Measurements from ENCODE around the gene PIK3IP1. TPM values are rescaled to one million over a fixed set of nuclear protein-coding genes. Genes with fewer than 3 reads are reported as not detected.

PIK3IP1 gene
- total and polyA plus RNA-seq, 10 of the 15 experiments (the other 5 are each of a cell fraction or from before 2014, with no cell fraction given): 0.77 to 6.5 (median 3.0) TPM

DNA sequence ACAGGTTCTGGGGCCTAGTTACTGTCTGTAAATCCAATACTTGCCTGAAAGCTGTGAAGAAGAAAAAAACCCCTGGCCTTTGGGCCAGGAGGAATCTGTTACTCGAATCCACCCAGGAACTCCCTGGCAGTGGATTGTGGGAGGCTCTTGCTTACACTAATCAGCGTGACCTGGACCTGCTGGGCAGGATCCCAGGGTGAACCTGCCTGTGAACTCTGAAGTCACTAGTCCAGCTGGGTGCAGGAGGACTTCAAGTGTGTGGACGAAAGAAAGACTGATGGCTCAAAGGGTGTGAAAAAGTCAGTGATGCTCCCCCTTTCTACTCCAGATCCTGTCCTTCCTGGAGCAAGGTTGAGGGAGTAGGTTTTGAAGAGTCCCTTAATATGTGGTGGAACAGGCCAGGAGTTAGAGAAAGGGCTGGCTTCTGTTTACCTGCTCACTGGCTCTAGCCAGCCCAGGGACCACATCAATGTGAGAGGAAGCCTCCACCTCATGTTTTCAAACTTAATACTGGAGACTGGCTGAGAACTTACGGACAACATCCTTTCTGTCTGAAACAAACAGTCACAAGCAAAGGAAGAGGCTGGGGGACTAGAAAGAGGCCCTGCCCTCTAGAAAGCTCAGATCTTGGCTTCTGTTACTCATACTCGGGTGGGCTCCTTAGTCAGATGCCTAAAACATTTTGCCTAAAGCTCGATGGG is 13.5 kb downstream of the PIK3IP1 start:
- ATAC-seq (no peak), FAIRE-seq (no peak), DNase-seq (ENCODE audit: low read depth, low spot score) (no peak)
- SMC1A ChIA-PET (ENCODE audit: uncharacterized antibody, unreplicated experiment): no interaction called here
- no peak for TF ChIP-seq EED (IDR thresholded peaks at IDR 0.05; ENCODE audit: low read depth)
- TF ChIP-seq, protein P1, sequence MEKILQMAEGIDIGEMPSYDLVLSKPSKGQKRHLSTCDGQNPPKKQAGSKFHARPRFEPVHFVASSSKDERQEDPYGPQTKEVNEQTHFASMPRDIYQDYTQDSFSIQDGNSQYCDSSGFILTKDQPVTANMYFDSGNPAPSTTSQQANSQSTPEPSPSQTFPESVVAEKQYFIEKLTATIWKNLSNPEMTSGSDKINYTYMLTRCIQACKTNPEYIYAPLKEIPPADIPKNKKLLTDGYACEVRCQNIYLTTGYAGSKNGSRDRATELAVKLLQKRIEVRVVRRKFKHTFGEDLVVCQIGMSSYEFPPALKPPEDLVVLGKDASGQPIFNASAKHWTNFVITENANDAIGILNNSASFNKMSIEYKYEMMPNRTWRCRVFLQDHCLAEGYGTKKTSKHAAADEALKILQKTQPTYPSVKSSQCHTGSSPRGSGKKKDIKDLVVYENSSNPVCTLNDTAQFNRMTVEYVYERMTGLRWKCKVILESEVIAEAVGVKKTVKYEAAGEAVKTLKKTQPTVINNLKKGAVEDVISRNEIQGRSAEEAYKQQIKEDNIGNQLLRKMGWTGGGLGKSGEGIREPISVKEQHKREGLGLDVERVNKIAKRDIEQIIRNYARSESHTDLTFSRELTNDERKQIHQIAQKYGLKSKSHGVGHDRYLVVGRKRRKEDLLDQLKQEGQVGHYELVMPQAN (conservative IDR thresholded peaks at IDR 0.05): no peak
- TF ChIP-seq, protein P2, sequence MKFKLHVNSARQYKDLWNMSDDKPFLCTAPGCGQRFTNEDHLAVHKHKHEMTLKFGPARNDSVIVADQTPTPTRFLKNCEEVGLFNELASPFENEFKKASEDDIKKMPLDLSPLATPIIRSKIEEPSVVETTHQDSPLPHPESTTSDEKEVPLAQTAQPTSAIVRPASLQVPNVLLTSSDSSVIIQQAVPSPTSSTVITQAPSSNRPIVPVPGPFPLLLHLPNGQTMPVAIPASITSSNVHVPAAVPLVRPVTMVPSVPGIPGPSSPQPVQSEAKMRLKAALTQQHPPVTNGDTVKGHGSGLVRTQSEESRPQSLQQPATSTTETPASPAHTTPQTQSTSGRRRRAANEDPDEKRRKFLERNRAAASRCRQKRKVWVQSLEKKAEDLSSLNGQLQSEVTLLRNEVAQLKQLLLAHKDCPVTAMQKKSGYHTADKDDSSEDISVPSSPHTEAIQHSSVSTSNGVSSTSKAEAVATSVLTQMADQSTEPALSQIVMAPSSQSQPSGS (IDR thresholded peaks at IDR 0.05; ENCODE audit: low read length): no peak
- no peak for TF ChIP-seq ASH2L (IDR thresholded peaks at IDR 0.05; ENCODE audit: borderline replicate concordance, low read depth)
- TF ChIP-seq, protein P3, sequence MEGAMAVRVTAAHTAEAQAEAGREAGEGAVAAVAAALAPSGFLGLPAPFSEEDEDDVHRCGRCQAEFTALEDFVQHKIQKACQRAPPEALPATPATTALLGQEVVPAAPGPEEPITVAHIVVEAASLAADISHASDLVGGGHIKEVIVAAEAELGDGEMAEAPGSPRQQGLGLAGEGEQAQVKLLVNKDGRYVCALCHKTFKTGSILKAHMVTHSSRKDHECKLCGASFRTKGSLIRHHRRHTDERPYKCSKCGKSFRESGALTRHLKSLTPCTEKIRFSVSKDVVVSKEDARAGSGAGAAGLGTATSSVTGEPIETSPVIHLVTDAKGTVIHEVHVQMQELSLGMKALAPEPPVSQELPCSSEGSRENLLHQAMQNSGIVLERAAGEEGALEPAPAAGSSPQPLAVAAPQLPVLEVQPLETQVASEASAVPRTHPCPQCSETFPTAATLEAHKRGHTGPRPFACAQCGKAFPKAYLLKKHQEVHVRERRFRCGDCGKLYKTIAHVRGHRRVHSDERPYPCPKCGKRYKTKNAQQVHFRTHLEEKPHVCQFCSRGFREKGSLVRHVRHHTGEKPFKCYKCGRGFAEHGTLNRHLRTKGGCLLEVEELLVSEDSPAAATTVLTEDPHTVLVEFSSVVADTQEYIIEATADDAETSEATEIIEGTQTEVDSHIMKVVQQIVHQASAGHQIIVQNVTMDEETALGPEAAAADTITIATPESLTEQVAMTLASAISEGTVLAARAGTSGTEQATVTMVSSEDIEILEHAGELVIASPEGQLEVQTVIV (IDR thresholded peaks at IDR 0.05; ENCODE audit: borderline replicate concordance, partially characterized antibody): no peak
- no peak for TF ChIP-seq SUPT20H (IDR thresholded peaks at IDR 0.05; ENCODE audit: borderline replicate concordance, control insufficient read depth, low read depth, low read length)
- TF ChIP-seq MYC (IDR thresholded peaks at IDR 0.05; ENCODE audit: insufficient read depth, insufficient read length, insufficient replicate concordance, low read length, severe bottlenecking): no peak
- TF ChIP-seq CBFB (IDR thresholded peaks at IDR 0.05; ENCODE audit: low read depth): no peak
- TF ChIP-seq SMAD1 (IDR thresholded peaks at IDR 0.05; ENCODE audit: low read depth, partially characterized antibody): no peak
- TF ChIP-seq, protein P4, sequence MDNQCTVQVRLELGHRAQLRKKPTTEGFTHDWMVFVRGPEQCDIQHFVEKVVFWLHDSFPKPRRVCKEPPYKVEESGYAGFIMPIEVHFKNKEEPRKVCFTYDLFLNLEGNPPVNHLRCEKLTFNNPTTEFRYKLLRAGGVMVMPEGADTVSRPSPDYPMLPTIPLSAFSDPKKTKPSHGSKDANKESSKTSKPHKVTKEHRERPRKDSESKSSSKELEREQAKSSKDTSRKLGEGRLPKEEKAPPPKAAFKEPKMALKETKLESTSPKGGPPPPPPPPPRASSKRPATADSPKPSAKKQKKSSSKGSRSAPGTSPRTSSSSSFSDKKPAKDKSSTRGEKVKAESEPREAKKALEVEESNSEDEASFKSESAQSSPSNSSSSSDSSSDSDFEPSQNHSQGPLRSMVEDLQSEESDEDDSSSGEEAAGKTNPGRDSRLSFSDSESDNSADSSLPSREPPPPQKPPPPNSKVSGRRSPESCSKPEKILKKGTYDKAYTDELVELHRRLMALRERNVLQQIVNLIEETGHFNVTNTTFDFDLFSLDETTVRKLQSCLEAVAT (IDR thresholded peaks at IDR 0.05): no peak
- no peak for TF ChIP-seq ESRRA (IDR thresholded peaks at IDR 0.05; ENCODE audit: low read length)
- TF ChIP-seq BHLHE40 (IDR thresholded peaks at IDR 0.05; ENCODE audit: borderline replicate concordance in 1 of 2, low read depth in 2 of 2, low read length in 1 of 2): no peak
- no peak for TF ChIP-seq NBN (IDR thresholded peaks at IDR 0.05)
- no peak for TF ChIP-seq CBX5 (IDR thresholded peaks at IDR 0.05; ENCODE audit: low read depth)
- TF ChIP-seq RELA (IDR thresholded peaks at IDR 0.05; ENCODE audit: borderline replicate concordance, partially characterized antibody): no peak
- no peaks in the 10 kb centered on the region for H3K27me3 ChIP-seq (replicated peaks in 1 of 2; ENCODE audit: control insufficient read depth in 2 of 2, insufficient read depth in 2 of 2, low read length in 1 of 2)
- H3K4me1 ChIP-seq (ENCODE audit: control insufficient read depth, insufficient read depth, low read length): no peaks in the 10 kb centered on the region
- H3K79me2 ChIP-seq (ENCODE audit: control insufficient read depth, insufficient read depth, low read length): no peaks in the 10 kb centered on the region
- H2AFZ ChIP-seq (ENCODE audit: control insufficient read depth, low read depth, low read length): no peak overlapping the region
- RAD21 ChIA-PET (ENCODE audit: unreplicated experiment): interaction anchor here (0.7 kb wide), 1 partner anchor 12 kb away, joined by 4 read pairs; no protein-coding TSS in a partner anchor
- POLR2A ChIA-PET: interaction anchor here (0.9 kb wide), 1 partner anchor 11 kb away, joined by 3 read pairs; no protein-coding TSS in a partner anchor
- BruUV-seq (replicated peaks): no TSS peak
- 93% methylated on average over 6 of the region's 6 CpGs for WGBS (ENCODE audit: insufficient coverage, insufficient replicate concordance, low lambda C conversion rate, missing lambda C conversion rate)
- intact Hi-C loops (cut with micrococcal nuclease; ENCODE audit: unreplicated experiment): no loop called here
- H3K4me2 ChIP-seq (ENCODE audit: control insufficient read depth, insufficient read depth): no peak overlapping the region
- peaks cover 13 to 14% of the 10 kb centered on the region in 2 experiments; a peak in 3 of 4 replicates for H3K36me3 ChIP-seq (ENCODE audit: control insufficient read depth in 2 of 2, insufficient read depth in 2 of 2, low read length in 1 of 2)
- H3K9ac ChIP-seq (ENCODE audit: control insufficient read depth, insufficient read depth, low read length): no peak overlapping the region
- in situ Hi-C loops (cut with MboI): no loop called here
- H4K20me1 ChIP-seq (ENCODE audit: control insufficient read depth, insufficient read depth): no peaks in the 10 kb centered on the region
- H3K9me3 ChIP-seq (replicated peaks; ENCODE audit: control insufficient read depth, insufficient read depth, low read length): no peaks in the 10 kb centered on the region
- no peak overlapping the region for H3K27ac ChIP-seq (ENCODE audit: control insufficient read depth, insufficient read depth)
- CTCF ChIA-PET: no interaction called here
- no peak overlapping the region for H3K4me3 ChIP-seq

Data from GM12878 (cell line).